ENCODE results near the gene RARS1. TPM values are rescaled to one million over a fixed set of nuclear protein-coding genes. Genes with fewer than 3 reads are reported as not detected.

The RARS1 gene
- total and polyA plus RNA-seq, 9 donors, result 47.7 to 92.5 (median 57.2) TPM

GRCh38 chr5:168474319-168474718 lies 12.0 kb upstream of the RARS1 start:
- H3K4me1 ChIP-seq (ENCODE audit: control insufficient read depth, insufficient read depth, low read length), result no peaks in the 10 kb centered on the region
- H3K36me3 ChIP-seq (ENCODE audit: control insufficient read depth, insufficient read depth, low read length), result no peaks in the 10 kb centered on the region
- no peaks in the 10 kb centered on the region for H3K9me3 ChIP-seq (replicated peaks; ENCODE audit: control insufficient read depth, low read depth, low read length)
- no CpG with 5 or more reads among the region's 1 CpG for WGBS (ENCODE audit: insufficient coverage)
- H3K27ac ChIP-seq (ENCODE audit: low read length), result no peak overlapping the region
- no peak overlapping the region for H3K4me3 ChIP-seq (ENCODE audit: low read length)
- no peaks in the 10 kb centered on the region for H3K27me3 ChIP-seq (ENCODE audit: control insufficient read depth, insufficient read depth, low read length)
- DNase-seq, result no peak

DNA sequence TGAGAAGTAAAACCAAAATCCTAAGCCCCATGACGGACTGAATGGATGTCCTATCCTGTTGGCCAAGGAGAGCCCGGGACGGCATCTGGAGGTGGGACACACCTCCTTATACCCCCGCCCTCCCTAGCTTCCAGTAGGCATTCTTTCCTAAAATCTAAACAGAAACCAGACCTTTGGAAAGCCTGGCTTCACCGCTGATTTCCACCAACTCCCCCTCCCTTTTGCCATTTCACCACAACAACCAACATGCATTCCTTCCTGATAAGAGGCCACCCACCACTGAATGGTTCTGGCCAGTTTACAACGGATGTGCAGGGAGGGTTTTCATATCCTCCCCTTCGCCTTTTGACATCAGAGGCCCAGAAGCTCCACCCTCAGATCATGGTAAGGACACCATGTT lies 9.2 kb upstream of the RARS1 start:
- no peak overlapping the region for H3K4me3 ChIP-seq (ENCODE audit: low read length)
- 54% methylated on average over 5 of the region's 7 CpGs for WGBS (ENCODE audit: insufficient coverage)
- H3K27me3 ChIP-seq (ENCODE audit: control insufficient read depth, insufficient read depth, low read length), result no peaks in the 10 kb centered on the region
- H3K27ac ChIP-seq (ENCODE audit: low read length), result no peak overlapping the region
- no peaks in the 10 kb centered on the region for H3K4me1 ChIP-seq (ENCODE audit: control insufficient read depth, insufficient read depth, low read length)
- no peak for DNase-seq
- no peaks in the 10 kb centered on the region for H3K36me3 ChIP-seq (ENCODE audit: control insufficient read depth, insufficient read depth, low read length)
- H3K9me3 ChIP-seq (replicated peaks; ENCODE audit: control insufficient read depth, low read depth, low read length), result no peaks in the 10 kb centered on the region

DNA sequence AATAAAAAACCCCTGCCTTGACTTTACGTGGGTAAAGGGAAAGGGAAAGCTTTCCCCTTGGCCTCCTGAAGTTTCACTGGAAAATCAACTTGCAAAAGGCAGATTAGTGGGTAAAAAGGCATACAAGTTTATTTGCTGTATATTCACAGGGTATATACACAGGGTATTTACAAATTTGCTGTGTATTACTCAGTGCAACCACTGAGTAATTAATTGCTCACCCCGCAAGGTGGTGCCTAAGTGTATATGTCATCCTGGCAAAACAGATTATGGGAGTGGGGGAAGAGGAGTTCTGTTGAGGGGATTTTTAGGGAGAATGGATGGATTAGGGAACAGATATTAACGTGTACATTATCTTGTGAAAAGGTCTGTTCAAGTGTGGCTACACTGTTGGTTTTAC lies 7.1 kb upstream of the RARS1 start:
- Histone ChIP-seq H3K4me1 (ENCODE audit: control insufficient read depth, insufficient read depth, low read length) (no peaks in the 10 kb centered on the region), H3K27me3 (ENCODE audit: control insufficient read depth, insufficient read depth, low read length) (no peaks in the 10 kb centered on the region), H3K27ac (ENCODE audit: low read length) (no peak overlapping the region), H3K4me3 (ENCODE audit: low read length) (no peak overlapping the region), H3K9me3 (replicated peaks; ENCODE audit: control insufficient read depth, low read depth, low read length) (no peaks in the 10 kb centered on the region), H3K36me3 (ENCODE audit: control insufficient read depth, insufficient read depth, low read length) (no peaks in the 10 kb centered on the region)
- 67% methylated on average over 3 of the region's 3 CpGs for WGBS (ENCODE audit: insufficient coverage)
- DNase-seq, result no peak

GRCh38 chr5:168480601-168481000 lies 5.7 kb upstream of the RARS1 start:
- Histone ChIP-seq H3K4me1 (ENCODE audit: control insufficient read depth, insufficient read depth, low read length) (no peaks in the 10 kb centered on the region), H3K9me3 (replicated peaks; ENCODE audit: control insufficient read depth, low read depth, low read length) (no peaks in the 10 kb centered on the region), H3K27me3 (ENCODE audit: control insufficient read depth, insufficient read depth, low read length) (no peaks in the 10 kb centered on the region), H3K4me3 (ENCODE audit: low read length) (no peak overlapping the region), H3K36me3 (ENCODE audit: control insufficient read depth, insufficient read depth, low read length) (no peaks in the 10 kb centered on the region), H3K27ac (ENCODE audit: low read length) (no peak overlapping the region)
- no peak for DNase-seq
- no CpG with 5 or more reads among the region's 3 CpGs for WGBS (ENCODE audit: insufficient coverage)

GRCh38 chr5:168481330-168481788 lies 4.9 kb upstream of the RARS1 start:
- WGBS (ENCODE audit: insufficient coverage), result no CpG with 5 or more reads among the region's 4 CpGs
- Histone ChIP-seq H3K27ac (ENCODE audit: low read length) (no peak overlapping the region), H3K27me3 (ENCODE audit: control insufficient read depth, insufficient read depth, low read length) (no peaks in the 10 kb centered on the region), H3K36me3 (ENCODE audit: control insufficient read depth, insufficient read depth, low read length) (no peaks in the 10 kb centered on the region), H3K9me3 (replicated peaks; ENCODE audit: control insufficient read depth, low read depth, low read length) (no peaks in the 10 kb centered on the region), H3K4me1 (ENCODE audit: control insufficient read depth, insufficient read depth, low read length) (peaks cover 2% of the 10 kb centered on the region), H3K4me3 (ENCODE audit: low read length) (no peak overlapping the region)
- DNase-seq, result no peak

GRCh38 chr5:168482361-168482760 lies 3.9 kb upstream of the RARS1 start:
- 63% methylated on average over 4 of the region's 5 CpGs for WGBS (ENCODE audit: insufficient coverage)
- H3K36me3 ChIP-seq (ENCODE audit: control insufficient read depth, insufficient read depth, low read length), result no peaks in the 10 kb centered on the region
- no peaks in the 10 kb centered on the region for H3K27me3 ChIP-seq (ENCODE audit: control insufficient read depth, insufficient read depth, low read length)
- H3K4me3 ChIP-seq (ENCODE audit: low read length), result no peak overlapping the region
- H3K9me3 ChIP-seq (replicated peaks; ENCODE audit: control insufficient read depth, low read depth, low read length), result no peaks in the 10 kb centered on the region
- peaks cover 2% of the 10 kb centered on the region for H3K4me1 ChIP-seq (ENCODE audit: control insufficient read depth, insufficient read depth, low read length)
- H3K27ac ChIP-seq (ENCODE audit: low read length), result no peak overlapping the region
- DNase-seq, result no peak

DNA sequence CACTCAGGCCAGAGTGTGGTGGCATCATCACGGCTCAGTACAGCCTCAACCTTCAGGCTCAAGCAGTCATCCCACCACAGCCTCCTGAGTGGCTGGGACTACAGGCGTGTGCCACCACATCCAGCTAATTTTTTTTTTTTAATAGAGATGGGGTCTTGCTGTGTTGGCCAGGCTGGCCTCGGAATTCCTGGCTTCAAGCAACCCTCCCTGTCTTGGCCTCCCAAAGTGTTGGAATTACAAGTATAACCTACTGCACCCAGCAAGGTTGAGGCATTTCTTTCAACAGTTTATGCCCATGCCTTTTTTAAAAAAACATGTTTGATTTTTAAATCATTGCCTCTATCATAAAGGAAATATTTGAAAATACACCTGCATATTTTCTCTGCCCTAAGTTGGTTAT lies 2.8 kb downstream of the RARS1 start:
- Histone ChIP-seq H3K27ac (ENCODE audit: low read length) (no peak overlapping the region), H3K27me3 (ENCODE audit: control insufficient read depth, insufficient read depth, low read length) (no peaks in the 10 kb centered on the region), H3K9me3 (replicated peaks; ENCODE audit: control insufficient read depth, low read depth, low read length) (no peaks in the 10 kb centered on the region), H3K4me1 (ENCODE audit: control insufficient read depth, insufficient read depth, low read length) (peaks cover 2% of the 10 kb centered on the region), H3K36me3 (ENCODE audit: control insufficient read depth, insufficient read depth, low read length) (peaks cover 32% of the 10 kb centered on the region), H3K4me3 (ENCODE audit: low read length) (no peak overlapping the region)
- no CpG with 5 or more reads among the region's 3 CpGs for WGBS (ENCODE audit: insufficient coverage)
- no peak for DNase-seq

- whole genome bisulfite sequencing (ENCODE audit: insufficient coverage), result 91% methylated on average over 3 of the region's 5 CpGs
- DNase-seq, result no peak
- Histone ChIP-seq H3K27me3 (ENCODE audit: control insufficient read depth, insufficient read depth, low read length) (no peaks in the 10 kb centered on the region), H3K27ac (ENCODE audit: low read length) (no peak overlapping the region), H3K4me3 (ENCODE audit: low read length) (no peak overlapping the region), H3K9me3 (replicated peaks; ENCODE audit: control insufficient read depth, low read depth, low read length) (no peaks in the 10 kb centered on the region), H3K4me1 (ENCODE audit: control insufficient read depth, insufficient read depth, low read length) (no peaks in the 10 kb centered on the region), H3K36me3 (ENCODE audit: control insufficient read depth, insufficient read depth, low read length) (peaks cover 43% of the 10 kb centered on the region)
These were observed 7.8 kb downstream of the RARS1 start for GRCh38 chr5:168494057-168494555.

DNA sequence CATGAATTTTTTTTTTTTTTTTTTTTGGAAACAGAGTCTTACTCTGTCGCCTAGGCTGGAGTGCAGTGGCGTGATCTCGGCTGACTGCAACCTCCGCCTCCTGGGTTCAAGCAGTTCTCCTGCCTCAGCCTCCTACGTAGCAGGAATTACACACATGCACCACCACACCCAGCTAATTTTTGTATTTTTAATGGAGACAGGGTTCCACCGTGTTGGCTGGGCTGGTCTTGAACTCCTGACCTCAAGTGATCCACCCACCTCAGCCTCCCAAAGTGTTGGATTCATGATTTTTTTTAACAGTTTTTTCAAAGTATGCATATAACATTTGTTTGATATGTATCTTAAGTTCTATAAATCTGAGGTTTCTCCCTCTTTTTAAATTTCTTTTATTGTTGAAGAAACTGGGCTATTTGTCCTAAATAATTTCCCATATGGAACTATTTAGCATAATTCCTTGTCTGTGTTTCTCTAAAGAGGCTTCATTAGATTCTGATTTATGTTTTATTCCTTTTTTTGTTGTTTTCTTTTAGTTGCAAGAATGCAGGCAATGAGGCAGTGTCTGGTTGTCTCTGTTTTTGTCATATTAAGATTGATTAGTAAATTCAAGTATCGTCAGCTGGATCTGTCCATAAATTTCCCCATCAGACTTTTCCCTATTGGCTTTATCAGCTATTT lies 16.4 kb downstream of the RARS1 start:
- Histone ChIP-seq H3K27ac (ENCODE audit: low read length) (no peak overlapping the region), H3K27me3 (ENCODE audit: control insufficient read depth, insufficient read depth, low read length) (no peaks in the 10 kb centered on the region), H3K4me1 (ENCODE audit: control insufficient read depth, insufficient read depth, low read length) (no peaks in the 10 kb centered on the region), H3K9me3 (replicated peaks; ENCODE audit: control insufficient read depth, low read depth, low read length) (no peaks in the 10 kb centered on the region), H3K4me3 (ENCODE audit: low read length) (no peak overlapping the region), H3K36me3 (ENCODE audit: control insufficient read depth, insufficient read depth, low read length) (peaks cover 22% of the 10 kb centered on the region)
- no CpG with 5 or more reads among the region's 7 CpGs for WGBS (ENCODE audit: insufficient coverage)
- DNase-seq, result no peak

GRCh38 chr5:168513861-168514428 lies 27.7 kb downstream of the RARS1 start:
- no peaks in the 10 kb centered on the region for H3K27me3 ChIP-seq (ENCODE audit: control insufficient read depth, insufficient read depth, low read length)
- no peak overlapping the region for H3K4me3 ChIP-seq (ENCODE audit: low read length)
- peaks cover 12% of the 10 kb centered on the region for H3K9me3 ChIP-seq (replicated peaks; ENCODE audit: control insufficient read depth, low read depth, low read length)
- no peaks in the 10 kb centered on the region for H3K4me1 ChIP-seq (ENCODE audit: control insufficient read depth, insufficient read depth, low read length)
- no CpG with 5 or more reads among the region's 2 CpGs for WGBS (ENCODE audit: insufficient coverage)
- no peak for DNase-seq
- H3K27ac ChIP-seq (ENCODE audit: low read length), result no peak overlapping the region
- H3K36me3 ChIP-seq (ENCODE audit: control insufficient read depth, insufficient read depth, low read length), result peaks cover 53% of the 10 kb centered on the region

All from muscle of leg (tissue), 11 donors.